GM18907 (cell line): Measurements from ENCODE around the gene AKNA.
"Not testable (repeated sequence)": the region's sequence is repeated elsewhere in the genome, so short reads cannot be mapped to it uniquely, and the experiment has no call there.

Source experiments
- ATAC-seq: cut with Tn5 transposase; IDR thresholded peaks from one replicate; pipeline ENCODE4 v1.9.1; 2021; ENCODE audit warnings: mild to moderate bottlenecking, moderate library complexity; ENCODE audit not compliant: unreplicated experiment

The AKNA gene

GRCh38 chr9:114323849-114324248 lies 63.9 kb downstream of the AKNA start:
- ATAC-seq: not testable (repeated sequence)

- not testable (repeated sequence) for ATAC-seq
These were observed 64.8 kb downstream of the AKNA start, which contains the start of gene ORM1 for GRCh38 chr9:114322831-114323531. TSS of gene ORM1 (plus strand) at chr9:114323098. CDS start at chr9:114323134, 36 bp downstream.

- ATAC-seq: not testable (repeated sequence)
These were observed 65.5 kb downstream of the AKNA start for GRCh38 chr9:114322160-114322818.

GRCh38 chr9:114321759-114322158 lies 66.0 kb downstream of the AKNA start:
- no peak for ATAC-seq

GRCh38 chr9:114320710-114321109 lies 67.1 kb downstream of the AKNA start:
- ATAC-seq: not testable (repeated sequence)

- no peak for ATAC-seq
These were observed 68.6 kb downstream of the AKNA start for GRCh38 chr9:114319147-114319546.

GRCh38 chr9:114318416-114318815 lies 69.4 kb downstream of the AKNA start:
- no peak for ATAC-seq

- no peak for ATAC-seq
These were observed 70.0 kb downstream of the AKNA start for GRCh38 chr9:114317665-114318357.

GRCh38 chr9:114316605-114317230 lies 71.1 kb downstream of the AKNA start:
- ATAC-seq: no peak

GRCh38 chr9:114315723-114316363 lies 71.9 kb downstream of the AKNA start:
- no peak for ATAC-seq

GRCh38 chr9:114314881-114315722 lies 72.7 kb downstream of the AKNA start:
- no peak for ATAC-seq

GRCh38 chr9:114314256-114314867 lies 73.4 kb downstream of the AKNA start:
- ATAC-seq: no peak

GRCh38 chr9:114313186-114313585 lies 74.6 kb downstream of the AKNA start:
- ATAC-seq: no peak

- ATAC-seq: no peak
These were observed 75.3 kb downstream of the AKNA start for GRCh38 chr9:114312513-114312875.

GRCh38 chr9:114311571-114312512 lies 75.9 kb downstream of the AKNA start:
- no peak for ATAC-seq

- ATAC-seq: no peak
These were observed 77.0 kb downstream of the AKNA start for GRCh38 chr9:114310471-114311450.

GRCh38 chr9:114309096-114309495 lies 78.7 kb downstream of the AKNA start:
- no peak for ATAC-seq
